ENCODE data around the gene CHST15.

DNA sequence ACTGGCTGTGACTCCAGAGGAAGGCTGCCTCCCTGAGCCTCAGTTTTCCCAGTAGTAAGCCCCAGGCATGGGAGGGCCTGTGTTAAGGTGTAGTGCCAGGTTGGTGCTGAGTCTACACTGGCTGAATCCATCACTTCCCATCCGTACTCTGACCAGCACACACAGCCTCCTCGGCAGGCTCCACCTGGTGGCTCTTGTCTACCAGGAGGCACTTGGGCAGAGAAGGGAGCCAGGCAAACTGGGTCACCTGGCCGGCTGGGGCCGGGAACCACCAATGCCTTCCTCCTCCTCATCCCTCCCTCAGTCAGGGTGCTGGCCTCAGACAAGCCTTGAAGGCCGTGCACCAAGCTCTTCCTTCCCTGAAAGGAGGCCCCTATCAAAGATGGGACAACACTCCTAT lies 75.7 kb downstream of the CHST15 start:
- no peak for TF ChIP-seq FOS (IDR thresholded peaks at IDR 0.05; ENCODE audit: low read depth, low read length)
- TF ChIP-seq, protein P1, sequence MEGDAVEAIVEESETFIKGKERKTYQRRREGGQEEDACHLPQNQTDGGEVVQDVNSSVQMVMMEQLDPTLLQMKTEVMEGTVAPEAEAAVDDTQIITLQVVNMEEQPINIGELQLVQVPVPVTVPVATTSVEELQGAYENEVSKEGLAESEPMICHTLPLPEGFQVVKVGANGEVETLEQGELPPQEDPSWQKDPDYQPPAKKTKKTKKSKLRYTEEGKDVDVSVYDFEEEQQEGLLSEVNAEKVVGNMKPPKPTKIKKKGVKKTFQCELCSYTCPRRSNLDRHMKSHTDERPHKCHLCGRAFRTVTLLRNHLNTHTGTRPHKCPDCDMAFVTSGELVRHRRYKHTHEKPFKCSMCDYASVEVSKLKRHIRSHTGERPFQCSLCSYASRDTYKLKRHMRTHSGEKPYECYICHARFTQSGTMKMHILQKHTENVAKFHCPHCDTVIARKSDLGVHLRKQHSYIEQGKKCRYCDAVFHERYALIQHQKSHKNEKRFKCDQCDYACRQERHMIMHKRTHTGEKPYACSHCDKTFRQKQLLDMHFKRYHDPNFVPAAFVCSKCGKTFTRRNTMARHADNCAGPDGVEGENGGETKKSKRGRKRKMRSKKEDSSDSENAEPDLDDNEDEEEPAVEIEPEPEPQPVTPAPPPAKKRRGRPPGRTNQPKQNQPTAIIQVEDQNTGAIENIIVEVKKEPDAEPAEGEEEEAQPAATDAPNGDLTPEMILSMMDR (conservative IDR thresholded peaks at IDR 0.05; ENCODE audit: low read depth, low read length) = no peak
- TF ChIP-seq, protein P2, sequence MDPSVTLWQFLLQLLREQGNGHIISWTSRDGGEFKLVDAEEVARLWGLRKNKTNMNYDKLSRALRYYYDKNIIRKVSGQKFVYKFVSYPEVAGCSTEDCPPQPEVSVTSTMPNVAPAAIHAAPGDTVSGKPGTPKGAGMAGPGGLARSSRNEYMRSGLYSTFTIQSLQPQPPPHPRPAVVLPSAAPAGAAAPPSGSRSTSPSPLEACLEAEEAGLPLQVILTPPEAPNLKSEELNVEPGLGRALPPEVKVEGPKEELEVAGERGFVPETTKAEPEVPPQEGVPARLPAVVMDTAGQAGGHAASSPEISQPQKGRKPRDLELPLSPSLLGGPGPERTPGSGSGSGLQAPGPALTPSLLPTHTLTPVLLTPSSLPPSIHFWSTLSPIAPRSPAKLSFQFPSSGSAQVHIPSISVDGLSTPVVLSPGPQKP (IDR thresholded peaks at IDR 0.05; ENCODE audit: borderline replicate concordance, low read depth, low read length) = no peak
- TF ChIP-seq POLR2A (IDR thresholded peaks at IDR 0.05; ENCODE audit: low read depth, low read length) = no peak
- TF ChIP-seq MAFK (IDR thresholded peaks at IDR 0.05; ENCODE audit: low read depth, low read length) = no peak
- TF ChIP-seq RFX5 (IDR thresholded peaks at IDR 0.05; ENCODE audit: low read depth, low read length) = no peak
- TF ChIP-seq NFE2L2 (IDR thresholded peaks at IDR 0.05; ENCODE audit: low read depth, low read length) = no peak
- TF ChIP-seq, protein P3, sequence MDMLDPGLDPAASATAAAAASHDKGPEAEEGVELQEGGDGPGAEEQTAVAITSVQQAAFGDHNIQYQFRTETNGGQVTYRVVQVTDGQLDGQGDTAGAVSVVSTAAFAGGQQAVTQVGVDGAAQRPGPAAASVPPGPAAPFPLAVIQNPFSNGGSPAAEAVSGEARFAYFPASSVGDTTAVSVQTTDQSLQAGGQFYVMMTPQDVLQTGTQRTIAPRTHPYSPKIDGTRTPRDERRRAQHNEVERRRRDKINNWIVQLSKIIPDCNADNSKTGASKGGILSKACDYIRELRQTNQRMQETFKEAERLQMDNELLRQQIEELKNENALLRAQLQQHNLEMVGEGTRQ (IDR thresholded peaks at IDR 0.05; ENCODE audit: low read depth, low read length) = no peak
- TF ChIP-seq RAD21 (IDR thresholded peaks at IDR 0.05; ENCODE audit: low read length) = no peak
- TF ChIP-seq CEBPB (IDR thresholded peaks at IDR 0.05; ENCODE audit: low read depth, low read length) = no peak
- TF ChIP-seq MXI1 (IDR thresholded peaks at IDR 0.05; ENCODE audit: borderline replicate concordance, low read depth, low read length) = no peak
- TF ChIP-seq SMC3 (IDR thresholded peaks at IDR 0.05; ENCODE audit: low read depth, low read length) = no peak

All from IMR-90 (cell line).